ENCODE data around the gene ADGRL1. TPM values are rescaled to one million over a fixed set of nuclear protein-coding genes. Genes with fewer than 3 reads are reported as not detected.
"Not testable (repeated sequence)": the region's sequence is repeated elsewhere in the genome, so short reads cannot be mapped to it uniquely, and the experiment has no call there.

The ADGRL1 gene
- total RNA-seq (18.0 TPM), polyA plus RNA-seq (23.6 TPM)

DNA sequence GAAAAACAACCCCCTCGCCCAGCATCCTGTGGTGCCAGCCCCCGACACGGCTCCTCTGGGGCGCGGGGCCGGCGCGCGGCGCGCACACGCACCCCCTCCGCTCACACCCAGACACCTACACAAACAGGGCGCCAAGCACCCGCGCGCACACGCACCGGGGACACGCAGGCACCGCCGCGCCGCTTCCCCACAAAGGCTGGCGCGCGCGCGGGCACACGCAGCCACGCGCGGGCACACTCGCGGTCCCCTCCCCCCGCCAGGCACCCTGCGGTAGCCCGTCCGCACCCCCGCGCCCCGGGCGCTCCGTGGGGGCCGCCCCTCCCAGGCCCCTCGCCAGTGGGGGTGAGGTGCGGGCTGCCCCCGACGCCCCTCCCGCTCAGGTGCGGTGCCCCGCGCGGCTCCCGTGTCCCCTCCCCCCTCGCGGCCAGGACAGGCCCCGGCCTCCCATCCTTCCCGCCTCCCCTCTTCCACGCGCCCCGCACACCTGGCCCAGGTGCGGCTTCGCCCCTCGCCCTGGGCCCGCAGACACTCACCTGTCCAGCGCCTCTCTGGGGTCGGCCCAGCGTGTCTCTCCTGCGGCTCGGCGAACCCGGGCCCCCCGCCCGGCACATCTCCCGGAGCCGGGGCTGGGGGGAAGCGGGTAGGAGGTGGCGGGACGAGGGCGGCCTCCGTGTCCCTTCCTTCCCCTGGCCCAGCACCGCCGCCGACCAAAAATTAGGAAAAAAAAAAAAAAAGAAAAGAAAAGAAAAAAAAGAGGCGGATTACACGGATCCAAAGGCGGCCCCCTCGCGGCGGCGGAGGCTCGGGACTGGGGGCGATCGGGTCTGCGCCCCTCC is at the start of gene ADGRL1:
Gene ADGRL1 (minus strand): TSS at position 718 of the 836 bp plus-strand sequence. CDS start 22,567 bp downstream, outside the sequence.
- DNase-seq (ENCODE audit: extremely low spot score); H3K27ac ChIP-seq (ENCODE audit: low read depth); H3K36me3 ChIP-seq (ENCODE audit: insufficient read depth); H3K4me1 ChIP-seq (ENCODE audit: insufficient read depth): not testable (repeated sequence)
- H3K4me3 ChIP-seq (ENCODE audit: low read depth, low read length) = peak within 1 kb of the TSS; percentile 74
- WGBS = under 1% methylated on average over 96 of the region's 96 CpGs

DNA sequence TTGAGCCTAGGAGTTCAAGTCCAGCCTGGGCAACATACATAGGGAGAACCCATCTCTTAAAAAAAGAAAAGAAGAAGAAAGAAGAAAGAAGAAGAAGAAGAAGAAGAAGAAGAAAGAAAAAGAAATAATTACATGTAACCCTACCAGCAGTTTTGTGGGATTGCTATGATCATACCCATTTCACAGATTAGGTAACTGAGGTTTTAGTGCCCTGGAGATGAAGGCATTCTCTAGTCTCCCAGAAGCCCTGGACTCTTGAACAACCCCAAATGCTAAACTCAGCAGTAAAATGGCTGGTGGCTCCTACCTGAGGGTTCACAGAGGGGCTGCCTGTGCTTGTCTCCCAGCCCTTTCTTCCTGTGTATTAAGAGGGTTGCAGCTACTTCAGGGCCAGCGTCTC is 49.3 kb upstream of the ADGRL1 start:
- not testable (repeated sequence) for H3K36me3 ChIP-seq (ENCODE audit: insufficient read depth); H3K27ac ChIP-seq (ENCODE audit: low read depth); H3K4me1 ChIP-seq (ENCODE audit: insufficient read depth); DNase-seq (ENCODE audit: extremely low spot score); H3K4me3 ChIP-seq (ENCODE audit: low read depth, low read length)
- 54% methylated on average over 1 of the region's 1 CpG for WGBS

DNA sequence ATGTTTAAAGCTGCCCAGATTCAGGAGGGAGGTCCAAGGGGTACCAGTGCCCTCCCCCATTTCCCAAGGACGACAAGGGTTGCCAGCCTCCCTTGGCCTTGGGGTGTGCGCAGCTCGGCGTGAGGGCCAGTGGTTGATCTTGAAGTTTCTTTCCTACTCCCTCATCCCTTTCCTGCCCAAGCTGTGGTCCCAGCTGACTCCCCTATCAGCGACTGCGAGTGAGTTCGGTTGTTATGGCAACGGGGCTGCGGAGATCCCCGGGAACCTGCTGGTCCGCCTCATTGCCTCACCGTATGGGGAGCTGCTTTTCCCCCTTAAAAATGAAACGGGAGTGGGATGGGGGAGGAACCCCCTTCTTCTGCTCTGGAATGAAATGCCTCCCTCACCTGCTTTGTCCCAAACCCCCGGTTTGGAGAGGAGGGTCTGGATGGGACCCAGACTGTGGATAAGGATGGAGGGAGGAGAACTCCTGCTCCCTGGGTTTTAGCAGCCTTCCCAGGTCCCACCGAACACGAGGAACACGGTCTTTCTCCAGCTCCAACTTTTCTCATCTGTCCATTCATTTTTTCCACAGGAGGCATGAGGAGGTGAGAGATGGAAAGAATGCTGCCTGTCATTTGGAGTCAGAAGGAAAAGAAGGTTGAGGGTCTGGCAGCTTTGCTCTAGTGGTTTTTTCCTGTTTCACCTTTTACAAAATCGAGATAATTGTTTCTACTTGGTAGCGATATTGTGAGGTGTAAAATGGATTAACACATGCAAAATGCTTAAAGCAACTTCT is 48.0 kb upstream of the ADGRL1 start:
- DNase-seq (ENCODE audit: extremely low spot score); H3K4me3 ChIP-seq (ENCODE audit: low read depth, low read length); H3K27ac ChIP-seq (ENCODE audit: low read depth); H3K4me1 ChIP-seq (ENCODE audit: insufficient read depth); H3K36me3 ChIP-seq (ENCODE audit: insufficient read depth): not testable (repeated sequence)
- 17% methylated on average over 19 of the region's 19 CpGs for WGBS

DNA sequence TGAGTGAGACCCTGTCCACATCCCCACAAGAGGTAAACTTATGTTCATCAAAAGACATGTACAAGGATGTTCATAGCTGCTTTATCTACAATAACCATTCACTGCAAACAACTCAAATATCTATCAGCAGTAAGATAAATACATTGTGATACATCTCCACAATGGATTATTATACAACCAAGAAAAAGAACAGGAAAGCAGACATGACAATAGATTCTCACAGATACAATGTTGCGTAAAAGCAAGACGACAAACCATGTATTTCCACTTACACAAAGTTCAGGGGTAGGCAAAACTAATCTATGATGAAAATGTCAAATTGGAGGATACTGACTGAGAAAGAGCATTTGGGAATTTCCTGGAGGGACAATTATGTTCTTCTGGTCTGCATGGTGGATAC is 46.2 kb upstream of the ADGRL1 start:
- 96% methylated on average over 2 of the region's 2 CpGs for WGBS
- not testable (repeated sequence) for H3K4me3 ChIP-seq (ENCODE audit: low read depth, low read length); H3K36me3 ChIP-seq (ENCODE audit: insufficient read depth); DNase-seq (ENCODE audit: extremely low spot score); H3K27ac ChIP-seq (ENCODE audit: low read depth); H3K4me1 ChIP-seq (ENCODE audit: insufficient read depth)

- Histone ChIP-seq H3K4me1 (ENCODE audit: insufficient read depth) (no peaks in the 10 kb centered on the region), H3K4me3 (ENCODE audit: low read depth, low read length) (no peak overlapping the region), H3K27ac (ENCODE audit: low read depth) (no peak overlapping the region), H3K36me3 (ENCODE audit: insufficient read depth) (no peaks in the 10 kb centered on the region)
- no peak for DNase-seq (ENCODE audit: extremely low spot score)
- WGBS = 82% methylated on average over 5 of the region's 5 CpGs
Observed at GRCh38 chr19:14250870-14251269, 44.9 kb upstream of the ADGRL1 start.

DNA sequence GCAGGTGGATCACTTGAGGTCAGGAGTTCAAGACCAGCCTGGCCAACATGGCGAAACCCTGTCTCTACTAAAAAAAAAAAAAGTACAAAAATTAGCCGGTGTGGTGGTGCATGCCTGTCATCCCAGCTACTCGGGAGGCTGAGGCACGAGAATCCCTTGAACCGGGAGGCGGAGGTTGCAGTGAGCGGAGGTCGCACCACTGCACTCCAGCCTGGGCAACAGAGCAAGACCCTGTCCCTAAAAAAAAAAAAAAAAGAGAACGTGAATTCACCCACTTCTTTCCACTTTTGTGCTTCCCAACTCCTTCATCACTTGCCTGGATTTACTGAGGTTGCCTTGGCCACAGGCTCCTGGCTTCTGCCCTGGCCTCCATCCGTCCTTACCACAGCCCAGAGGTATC is 44.3 kb upstream of the ADGRL1 start:
- DNase-seq (ENCODE audit: extremely low spot score); H3K36me3 ChIP-seq (ENCODE audit: insufficient read depth); H3K4me1 ChIP-seq (ENCODE audit: insufficient read depth); H3K27ac ChIP-seq (ENCODE audit: low read depth); H3K4me3 ChIP-seq (ENCODE audit: low read depth, low read length): not testable (repeated sequence)
- WGBS = 89% methylated on average over 10 of the region's 10 CpGs

GRCh38 chr19:14249891-14250290 is 43.9 kb upstream of the ADGRL1 start:
- H3K36me3 ChIP-seq (ENCODE audit: insufficient read depth); DNase-seq (ENCODE audit: extremely low spot score); H3K4me1 ChIP-seq (ENCODE audit: insufficient read depth); H3K27ac ChIP-seq (ENCODE audit: low read depth); H3K4me3 ChIP-seq (ENCODE audit: low read depth, low read length): not testable (repeated sequence)
- WGBS = 85% methylated on average over 2 of the region's 2 CpGs

- H3K4me3 ChIP-seq (ENCODE audit: low read depth, low read length) = peak overlapping the region; percentile 65
- not testable (repeated sequence) for DNase-seq (ENCODE audit: extremely low spot score); H3K4me1 ChIP-seq (ENCODE audit: insufficient read depth); H3K36me3 ChIP-seq (ENCODE audit: insufficient read depth); H3K27ac ChIP-seq (ENCODE audit: low read depth)
- under 1% methylated on average over 39 of the region's 39 CpGs for WGBS
Observed at GRCh38 chr19:14249012-14249754, 43.2 kb upstream of the ADGRL1 start.

- Histone ChIP-seq H3K36me3 (ENCODE audit: insufficient read depth) (no peaks in the 10 kb centered on the region), H3K4me1 (ENCODE audit: insufficient read depth) (no peaks in the 10 kb centered on the region), H3K4me3 (ENCODE audit: low read depth, low read length) (peak overlapping the region; percentile 65), H3K27ac (ENCODE audit: low read depth) (no peak overlapping the region)
- peak; percentile 84 for DNase-seq (ENCODE audit: extremely low spot score)
- WGBS = under 1% methylated on average over 20 of the region's 20 CpGs
Observed at GRCh38 chr19:14248578-14249011, 42.6 kb upstream of the ADGRL1 start.

DNA sequence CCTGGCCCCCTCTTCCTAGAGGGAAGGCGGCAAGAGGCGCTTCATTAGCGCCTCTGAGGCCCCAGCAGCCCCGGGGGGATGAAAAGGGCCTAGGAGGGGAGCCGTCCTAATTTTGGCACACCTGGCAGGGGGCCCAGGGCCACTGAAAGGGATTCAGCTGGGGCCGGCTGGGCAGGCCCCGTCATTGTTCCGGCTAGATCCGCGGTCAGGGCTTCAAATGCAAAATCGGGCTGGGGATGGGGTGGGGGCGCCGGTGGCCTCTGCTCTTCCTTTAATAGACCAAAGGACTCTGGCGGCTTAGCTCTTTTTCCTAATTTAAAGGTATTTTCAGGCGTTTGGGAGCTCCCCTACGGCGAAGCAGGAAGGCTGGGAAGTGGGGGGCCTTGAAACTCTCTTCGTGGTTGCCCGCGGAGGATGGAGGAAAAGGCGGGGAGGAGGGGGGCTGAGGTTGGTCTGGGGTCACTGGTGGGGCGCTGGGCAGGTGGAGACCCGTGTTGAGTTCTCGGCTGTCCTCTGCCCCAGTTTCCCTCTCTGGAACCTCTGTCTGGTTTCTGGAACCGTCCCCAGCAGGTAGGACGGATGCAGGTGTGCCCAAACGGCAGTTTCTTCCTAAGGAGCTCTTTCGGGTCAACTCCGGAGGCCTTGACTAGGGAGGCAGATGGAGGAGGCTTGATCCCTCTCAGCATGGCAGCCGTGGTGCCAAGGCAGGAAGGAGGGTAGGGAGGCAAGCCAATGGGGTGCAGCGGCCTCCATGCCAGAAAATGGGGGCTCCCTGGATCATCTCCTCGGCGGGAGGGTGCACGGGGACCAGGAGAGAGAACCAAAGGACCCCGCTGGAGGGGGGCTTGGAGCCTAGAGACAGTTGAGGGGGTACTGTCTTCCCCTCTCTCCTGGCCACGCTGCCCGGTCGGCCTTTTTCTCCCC is 41.8 kb upstream of the ADGRL1 start:
- peak overlapping the region; percentile 65 for H3K4me3 ChIP-seq (ENCODE audit: low read depth, low read length)
- not testable (repeated sequence) for H3K27ac ChIP-seq (ENCODE audit: low read depth); H3K36me3 ChIP-seq (ENCODE audit: insufficient read depth); H3K4me1 ChIP-seq (ENCODE audit: insufficient read depth); DNase-seq (ENCODE audit: extremely low spot score)
- 13% methylated on average over 38 of the region's 38 CpGs for WGBS

DNA sequence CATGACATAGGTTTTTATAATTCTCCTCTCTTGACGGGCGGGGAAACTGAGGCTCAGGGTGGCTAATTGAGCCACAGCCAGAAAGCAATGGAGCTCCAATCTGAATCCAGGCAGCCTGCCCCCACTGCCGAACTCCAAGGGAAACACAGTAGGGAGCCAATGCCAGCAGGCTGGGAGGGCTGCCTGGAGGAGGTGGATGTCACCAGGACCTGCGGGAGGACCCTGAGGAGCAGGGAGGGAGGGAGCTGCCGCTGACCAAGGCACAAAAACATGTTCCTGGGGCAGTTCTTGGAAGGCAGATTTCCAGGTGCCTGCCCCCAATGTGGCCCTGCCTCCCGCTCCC is 41.2 kb upstream of the ADGRL1 start:
- not testable (repeated sequence) for DNase-seq (ENCODE audit: extremely low spot score); H3K4me3 ChIP-seq (ENCODE audit: low read depth, low read length); H3K27ac ChIP-seq (ENCODE audit: low read depth)

GRCh38 chr19:14244393-14244792 is 38.4 kb upstream of the ADGRL1 start:
- DNase-seq (ENCODE audit: extremely low spot score); H3K4me3 ChIP-seq (ENCODE audit: low read depth, low read length); H3K36me3 ChIP-seq (ENCODE audit: insufficient read depth); H3K27ac ChIP-seq (ENCODE audit: low read depth); H3K4me1 ChIP-seq (ENCODE audit: insufficient read depth): not testable (repeated sequence)
- WGBS = 80% methylated on average over 5 of the region's 5 CpGs

More for the DNA sequence above, 41.2 kb upstream of the ADGRL1 start:
- 63% methylated on average over 6 of the region's 6 CpGs for WGBS
- H3K4me1 ChIP-seq (ENCODE audit: insufficient read depth); H3K36me3 ChIP-seq (ENCODE audit: insufficient read depth): not testable (repeated sequence)

GRCh38 chr19:14243718-14244117 is 37.7 kb upstream of the ADGRL1 start:
- H3K4me1 ChIP-seq (ENCODE audit: insufficient read depth); H3K36me3 ChIP-seq (ENCODE audit: insufficient read depth); H3K4me3 ChIP-seq (ENCODE audit: low read depth, low read length); DNase-seq (ENCODE audit: extremely low spot score); H3K27ac ChIP-seq (ENCODE audit: low read depth): not testable (repeated sequence)
- WGBS = 90% methylated on average over 12 of the region's 12 CpGs
